Testis (tissue), 2 donors: ENCODE data around the gene CDK8.

ENCODE experiments used
- POLR2A ChIP-seq: fragments of 450-650 bp; IDR thresholded peaks from one replicate; pipeline ENCODE4 v1.6.1; 2017; ENCODE audit warnings: antibody characterized with exemption, mild to moderate bottlenecking, moderate library complexity
- TF ChIP-seq, protein P1 (sequence below), 3 experiments: fragments of 450-650 bp in 2 of 3; fragments of 200-600 bp in 1 of 3; sonication (generic) in 1 of 3; IDR thresholded peaks; one replicate each; pipeline ENCODE4 v1.5.1; 2016 to 2019; ENCODE audit warnings: antibody characterized with exemption in 3 of 3, mild to moderate bottlenecking in 2 of 3, moderate library complexity in 1 of 3

DNA sequence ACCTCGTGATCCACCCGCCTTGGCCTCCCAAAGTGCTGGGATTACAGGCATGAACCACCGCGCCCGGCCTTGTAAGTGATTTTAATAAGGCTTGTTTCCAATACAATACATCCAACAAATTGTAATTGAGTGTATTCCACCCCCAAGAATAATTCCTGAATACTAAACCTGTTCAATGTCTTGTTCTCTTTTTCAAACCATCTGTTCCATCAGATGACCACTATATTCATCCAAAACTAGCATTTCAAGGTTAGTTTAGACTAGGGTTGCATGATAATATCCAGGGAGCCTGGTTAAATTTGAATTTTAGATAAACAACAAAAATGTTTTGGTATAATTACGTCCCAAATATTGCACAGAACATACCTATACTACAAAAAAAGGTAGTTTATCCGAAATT is 168.1 kb downstream of the CDK8 start:
- TF ChIP-seq POLR2A = no peak
- TF ChIP-seq, protein P1, sequence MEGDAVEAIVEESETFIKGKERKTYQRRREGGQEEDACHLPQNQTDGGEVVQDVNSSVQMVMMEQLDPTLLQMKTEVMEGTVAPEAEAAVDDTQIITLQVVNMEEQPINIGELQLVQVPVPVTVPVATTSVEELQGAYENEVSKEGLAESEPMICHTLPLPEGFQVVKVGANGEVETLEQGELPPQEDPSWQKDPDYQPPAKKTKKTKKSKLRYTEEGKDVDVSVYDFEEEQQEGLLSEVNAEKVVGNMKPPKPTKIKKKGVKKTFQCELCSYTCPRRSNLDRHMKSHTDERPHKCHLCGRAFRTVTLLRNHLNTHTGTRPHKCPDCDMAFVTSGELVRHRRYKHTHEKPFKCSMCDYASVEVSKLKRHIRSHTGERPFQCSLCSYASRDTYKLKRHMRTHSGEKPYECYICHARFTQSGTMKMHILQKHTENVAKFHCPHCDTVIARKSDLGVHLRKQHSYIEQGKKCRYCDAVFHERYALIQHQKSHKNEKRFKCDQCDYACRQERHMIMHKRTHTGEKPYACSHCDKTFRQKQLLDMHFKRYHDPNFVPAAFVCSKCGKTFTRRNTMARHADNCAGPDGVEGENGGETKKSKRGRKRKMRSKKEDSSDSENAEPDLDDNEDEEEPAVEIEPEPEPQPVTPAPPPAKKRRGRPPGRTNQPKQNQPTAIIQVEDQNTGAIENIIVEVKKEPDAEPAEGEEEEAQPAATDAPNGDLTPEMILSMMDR (IDR thresholded peaks at IDR 0.05) = no peak
